HCT116 (cell line): ENCODE results near the gene MARCHF2.
"Not testable (repeated sequence)": the region's sequence is repeated elsewhere in the genome, so short reads cannot be mapped to it uniquely, and the experiment has no call there.

Experiments used
- EGR1 ChIP-seq: IDR thresholded peaks from 2 replicates; pipeline ENCODE4 v1.6.1; 2012; ENCODE audit warnings: low read depth
- EZH2 ChIP-seq: fragments of 200-600 bp; sonication (generic); IDR thresholded peaks from 2 replicates; pipeline ENCODE4 v1.6.1; 2017; ENCODE audit warnings: antibody characterized with exemption, mixed run types
- JUND ChIP-seq: IDR thresholded peaks from 2 replicates; pipeline ENCODE4 v1.6.1; 2012
- POLR2A ChIP-seq: IDR thresholded peaks from 2 replicates; pipeline ENCODE4 v1.7.0; 2011; ENCODE audit warnings: borderline replicate concordance; ENCODE audit not compliant: insufficient read depth, insufficient read length; ENCODE audit errors: extremely low read depth
- POLR2AphosphoS5 ChIP-seq: IDR thresholded peaks from 2 replicates; pipeline ENCODE4 v1.6.1; 2011; ENCODE audit warnings: mild to moderate bottlenecking, low read depth, low read length, moderate library complexity
- SP1 ChIP-seq: IDR thresholded peaks from 2 replicates; pipeline ENCODE4 v1.6.1; 2012; ENCODE audit warnings: low read depth
- ZFX ChIP-seq: fragments of 450-650 bp; IDR thresholded peaks from 2 replicates; pipeline ENCODE4 v1.6.1; 2017
- ZNF274 ChIP-seq: fragments of 200-500 bp; sonication (Bioruptor generic); IDR thresholded peaks from 2 replicates; pipeline ENCODE4 v1.6.1; 2014; ENCODE audit warnings: mild to moderate bottlenecking, low read depth, low read length, inconsistent platforms
- TF ChIP-seq, protein P1 (sequence below): IDR thresholded peaks from 2 replicates; pipeline ENCODE4 v1.6.1; 2012
- TF ChIP-seq, protein P2 (sequence below), 3 experiments: fragments of 200-600 bp in 1 of 3; sonication (generic) in 1 of 3; IDR thresholded peaks in 2 of 3; conservative IDR thresholded peaks in 1 of 3; 2 replicates each; pipeline ENCODE4 v1.5.1; 2012 to 2017; ENCODE audit warnings: low read depth in 2 of 3, low read length in 2 of 3, antibody characterized with exemption in 1 of 3, borderline replicate concordance in 1 of 3, control low read depth in 1 of 3, mild to moderate bottlenecking in 1 of 3, mixed read lengths in 1 of 3, mixed run types in 1 of 3, moderate library complexity in 1 of 3; ENCODE audit not compliant: insufficient read depth in 1 of 3
- TF ChIP-seq, protein P3 (sequence below): IDR thresholded peaks from 2 replicates; pipeline ENCODE4 v1.6.1; 2012

DNA sequence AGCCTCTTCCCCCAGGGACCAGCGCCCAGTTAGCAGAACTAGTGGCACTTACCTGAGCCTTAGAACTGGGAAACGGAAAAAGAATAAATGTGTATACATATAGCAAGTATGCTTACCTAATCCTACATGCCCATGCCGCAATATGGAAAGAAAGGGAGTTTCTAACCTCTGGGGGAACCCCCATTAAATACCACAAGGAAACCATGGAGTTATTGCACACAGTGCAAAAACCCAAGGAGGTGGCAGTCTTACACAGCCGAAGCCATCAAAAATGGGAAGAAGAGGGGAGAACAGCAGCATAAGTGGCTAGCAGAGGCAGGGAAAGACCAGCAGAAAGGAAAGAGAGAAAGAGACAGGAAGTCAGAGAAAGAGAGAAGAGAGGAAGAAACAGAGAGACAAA, 28.5 kb upstream of the MARCHF2 start:
- TF ChIP-seq JUND, EGR1, POLR2AphosphoS5, SP1, POLR2A, EZH2, ZFX, ZNF274: not testable (repeated sequence)
- TF ChIP-seq, protein P1, sequence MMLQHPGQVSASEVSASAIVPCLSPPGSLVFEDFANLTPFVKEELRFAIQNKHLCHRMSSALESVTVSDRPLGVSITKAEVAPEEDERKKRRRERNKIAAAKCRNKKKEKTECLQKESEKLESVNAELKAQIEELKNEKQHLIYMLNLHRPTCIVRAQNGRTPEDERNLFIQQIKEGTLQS = not testable (repeated sequence)
- TF ChIP-seq, protein P2, sequence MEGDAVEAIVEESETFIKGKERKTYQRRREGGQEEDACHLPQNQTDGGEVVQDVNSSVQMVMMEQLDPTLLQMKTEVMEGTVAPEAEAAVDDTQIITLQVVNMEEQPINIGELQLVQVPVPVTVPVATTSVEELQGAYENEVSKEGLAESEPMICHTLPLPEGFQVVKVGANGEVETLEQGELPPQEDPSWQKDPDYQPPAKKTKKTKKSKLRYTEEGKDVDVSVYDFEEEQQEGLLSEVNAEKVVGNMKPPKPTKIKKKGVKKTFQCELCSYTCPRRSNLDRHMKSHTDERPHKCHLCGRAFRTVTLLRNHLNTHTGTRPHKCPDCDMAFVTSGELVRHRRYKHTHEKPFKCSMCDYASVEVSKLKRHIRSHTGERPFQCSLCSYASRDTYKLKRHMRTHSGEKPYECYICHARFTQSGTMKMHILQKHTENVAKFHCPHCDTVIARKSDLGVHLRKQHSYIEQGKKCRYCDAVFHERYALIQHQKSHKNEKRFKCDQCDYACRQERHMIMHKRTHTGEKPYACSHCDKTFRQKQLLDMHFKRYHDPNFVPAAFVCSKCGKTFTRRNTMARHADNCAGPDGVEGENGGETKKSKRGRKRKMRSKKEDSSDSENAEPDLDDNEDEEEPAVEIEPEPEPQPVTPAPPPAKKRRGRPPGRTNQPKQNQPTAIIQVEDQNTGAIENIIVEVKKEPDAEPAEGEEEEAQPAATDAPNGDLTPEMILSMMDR (IDR thresholded peaks at IDR 0.05 in 2 of 3, conservative IDR thresholded peaks at IDR 0.05 in 1 of 3; ENCODE audit: borderline replicate concordance in 1 of 3, insufficient read depth in 1 of 3, low read depth in 2 of 3, low read length in 2 of 3) = not testable (repeated sequence)
- TF ChIP-seq, protein P3, sequence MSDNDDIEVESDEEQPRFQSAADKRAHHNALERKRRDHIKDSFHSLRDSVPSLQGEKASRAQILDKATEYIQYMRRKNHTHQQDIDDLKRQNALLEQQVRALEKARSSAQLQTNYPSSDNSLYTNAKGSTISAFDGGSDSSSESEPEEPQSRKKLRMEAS = not testable (repeated sequence)
